A549 (cell line): ENCODE data around the gene JDP2.

Experiments used
- MAZ ChIP-seq: fragments of 150-350 bp; IDR thresholded peaks from 2 replicates; pipeline ENCODE4 v1.6.1; 2014; ENCODE audit warnings: antibody characterized with exemption, low read depth, low read length, borderline replicate concordance
- POLR2A ChIP-seq: IDR thresholded peaks from 2 replicates; pipeline ENCODE4 v1.6.1; 2012; ENCODE audit warnings: mild to moderate bottlenecking, low read length
- TF ChIP-seq, protein P1 (sequence below): fragments of >200 bp; sonication (Bioruptor Twin); formaldehyde crosslinking; IDR thresholded peaks from 3 replicates; pipeline ENCODE4 v1.5.1; 2016
- TF ChIP-seq, protein P2 (sequence below): fragments of >200 bp; sonication (Bioruptor Twin); formaldehyde crosslinking; IDR thresholded peaks from 3 replicates; pipeline ENCODE4 v1.6.1; 2016
- TF ChIP-seq, protein P3 (sequence below): fragments of 450-650 bp; IDR thresholded peaks from 2 replicates; pipeline ENCODE4 v1.6.1; 2014; ENCODE audit warnings: antibody characterized with exemption

DNA sequence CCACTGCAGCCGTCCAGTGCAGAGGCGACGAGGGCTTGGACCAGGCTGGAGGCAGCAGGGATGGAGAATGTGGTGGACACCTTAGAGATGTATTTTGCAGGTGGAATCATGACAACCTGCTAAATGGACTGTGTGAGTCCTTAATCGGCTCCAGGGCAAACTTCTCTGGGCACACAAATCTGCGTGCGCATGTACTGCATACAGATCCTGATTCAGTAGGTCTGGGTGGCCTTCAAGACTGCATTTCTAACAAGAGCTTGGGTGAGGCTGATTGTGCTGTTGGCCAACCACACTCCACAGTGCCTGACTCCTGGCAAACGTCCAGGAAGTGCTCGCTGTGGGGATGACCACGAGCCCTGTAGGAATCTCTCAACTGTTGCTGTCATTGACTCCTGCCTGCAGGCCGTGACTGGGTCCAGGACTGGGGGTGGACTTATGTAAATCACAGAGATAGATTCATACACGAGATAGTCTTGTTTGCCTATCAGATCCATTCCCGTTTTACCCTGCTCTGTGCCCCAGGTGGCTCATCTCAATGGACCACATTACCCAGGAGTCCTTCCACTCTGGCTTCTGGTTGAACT is 27.2 kb downstream of the JDP2 start:
- TF ChIP-seq, protein P1, sequence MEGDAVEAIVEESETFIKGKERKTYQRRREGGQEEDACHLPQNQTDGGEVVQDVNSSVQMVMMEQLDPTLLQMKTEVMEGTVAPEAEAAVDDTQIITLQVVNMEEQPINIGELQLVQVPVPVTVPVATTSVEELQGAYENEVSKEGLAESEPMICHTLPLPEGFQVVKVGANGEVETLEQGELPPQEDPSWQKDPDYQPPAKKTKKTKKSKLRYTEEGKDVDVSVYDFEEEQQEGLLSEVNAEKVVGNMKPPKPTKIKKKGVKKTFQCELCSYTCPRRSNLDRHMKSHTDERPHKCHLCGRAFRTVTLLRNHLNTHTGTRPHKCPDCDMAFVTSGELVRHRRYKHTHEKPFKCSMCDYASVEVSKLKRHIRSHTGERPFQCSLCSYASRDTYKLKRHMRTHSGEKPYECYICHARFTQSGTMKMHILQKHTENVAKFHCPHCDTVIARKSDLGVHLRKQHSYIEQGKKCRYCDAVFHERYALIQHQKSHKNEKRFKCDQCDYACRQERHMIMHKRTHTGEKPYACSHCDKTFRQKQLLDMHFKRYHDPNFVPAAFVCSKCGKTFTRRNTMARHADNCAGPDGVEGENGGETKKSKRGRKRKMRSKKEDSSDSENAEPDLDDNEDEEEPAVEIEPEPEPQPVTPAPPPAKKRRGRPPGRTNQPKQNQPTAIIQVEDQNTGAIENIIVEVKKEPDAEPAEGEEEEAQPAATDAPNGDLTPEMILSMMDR, result no peak
- TF ChIP-seq, protein P2, sequence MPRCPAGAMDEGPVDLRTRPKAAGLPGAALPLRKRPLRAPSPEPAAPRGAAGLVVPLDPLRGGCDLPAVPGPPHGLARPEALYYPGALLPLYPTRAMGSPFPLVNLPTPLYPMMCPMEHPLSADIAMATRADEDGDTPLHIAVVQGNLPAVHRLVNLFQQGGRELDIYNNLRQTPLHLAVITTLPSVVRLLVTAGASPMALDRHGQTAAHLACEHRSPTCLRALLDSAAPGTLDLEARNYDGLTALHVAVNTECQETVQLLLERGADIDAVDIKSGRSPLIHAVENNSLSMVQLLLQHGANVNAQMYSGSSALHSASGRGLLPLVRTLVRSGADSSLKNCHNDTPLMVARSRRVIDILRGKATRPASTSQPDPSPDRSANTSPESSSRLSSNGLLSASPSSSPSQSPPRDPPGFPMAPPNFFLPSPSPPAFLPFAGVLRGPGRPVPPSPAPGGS, result no peak
- TF ChIP-seq POLR2A (no peak), MAZ (no peak)
- TF ChIP-seq, protein P3, sequence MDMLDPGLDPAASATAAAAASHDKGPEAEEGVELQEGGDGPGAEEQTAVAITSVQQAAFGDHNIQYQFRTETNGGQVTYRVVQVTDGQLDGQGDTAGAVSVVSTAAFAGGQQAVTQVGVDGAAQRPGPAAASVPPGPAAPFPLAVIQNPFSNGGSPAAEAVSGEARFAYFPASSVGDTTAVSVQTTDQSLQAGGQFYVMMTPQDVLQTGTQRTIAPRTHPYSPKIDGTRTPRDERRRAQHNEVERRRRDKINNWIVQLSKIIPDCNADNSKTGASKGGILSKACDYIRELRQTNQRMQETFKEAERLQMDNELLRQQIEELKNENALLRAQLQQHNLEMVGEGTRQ, result no peak
